HG02885 (cell line): ENCODE measurements around the gene CCDC89.
A peak's percentile ranks its signal among the peaks of the same experiment; 100 is the strongest.

Experiments
- ATAC-seq: cut with Tn5 transposase; IDR thresholded peaks from one replicate; pipeline ENCODE4 v1.9.1; 2021; ENCODE audit warnings: mild to moderate bottlenecking; ENCODE audit not compliant: unreplicated experiment, poor library complexity

The CCDC89 gene

DNA sequence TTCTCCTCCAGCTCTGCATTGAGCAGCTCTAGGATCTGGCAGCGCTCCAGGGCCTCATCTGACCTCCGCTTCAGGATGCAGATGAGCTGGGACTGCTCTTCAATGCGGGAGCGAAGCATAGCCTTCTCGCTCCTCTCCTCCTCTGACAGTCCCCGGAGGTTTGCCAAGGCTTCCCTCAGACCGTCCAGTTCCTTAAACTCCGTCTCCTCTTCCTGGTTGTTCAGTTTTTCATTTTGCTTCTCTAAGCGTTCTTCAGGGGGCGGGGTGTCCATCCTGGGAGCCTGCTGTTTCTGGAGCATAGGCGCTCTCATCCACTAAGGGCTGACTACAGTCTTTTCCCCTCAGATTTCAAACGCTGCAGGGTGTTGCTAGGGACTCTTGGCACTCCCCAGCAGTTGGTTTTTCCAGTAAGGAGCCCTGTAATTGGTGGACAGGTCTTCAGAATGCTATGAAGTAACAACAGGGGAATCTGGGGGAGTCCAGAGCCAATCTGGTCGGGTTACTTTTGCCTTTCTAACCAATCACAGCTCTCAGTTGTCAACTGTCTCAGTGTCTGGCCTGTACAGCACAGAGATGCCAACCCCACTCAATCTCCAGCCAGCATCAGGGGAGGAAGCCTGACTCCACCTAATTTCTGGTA, at the start of gene CCDC89:
Gene CCDC89 (minus strand): TSS at position 376 of the 640 bp plus-strand sequence. CDS start 65 bp downstream, at position 311.
- ATAC-seq: no peak

DNA sequence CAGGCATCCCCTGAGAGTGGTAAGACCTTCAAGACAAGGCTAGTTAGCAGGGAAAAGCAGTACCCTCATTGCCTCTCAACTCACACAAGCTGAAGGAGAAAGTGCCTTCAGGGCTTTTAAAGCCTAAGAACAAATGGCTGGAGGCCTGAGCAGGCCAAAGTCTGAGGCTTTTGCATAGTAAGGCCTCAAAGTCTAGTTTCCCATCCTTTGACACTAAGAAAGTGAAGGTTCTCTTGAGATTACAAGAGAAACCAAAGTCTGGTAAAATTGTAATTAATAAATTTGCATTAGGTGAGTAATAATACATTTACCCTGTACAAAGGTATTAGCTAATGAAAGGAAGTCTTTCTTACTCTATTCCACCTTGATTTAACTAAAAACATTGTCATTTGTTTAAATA, 47.0 kb upstream of the CCDC89 start:
- no peak for ATAC-seq

DNA sequence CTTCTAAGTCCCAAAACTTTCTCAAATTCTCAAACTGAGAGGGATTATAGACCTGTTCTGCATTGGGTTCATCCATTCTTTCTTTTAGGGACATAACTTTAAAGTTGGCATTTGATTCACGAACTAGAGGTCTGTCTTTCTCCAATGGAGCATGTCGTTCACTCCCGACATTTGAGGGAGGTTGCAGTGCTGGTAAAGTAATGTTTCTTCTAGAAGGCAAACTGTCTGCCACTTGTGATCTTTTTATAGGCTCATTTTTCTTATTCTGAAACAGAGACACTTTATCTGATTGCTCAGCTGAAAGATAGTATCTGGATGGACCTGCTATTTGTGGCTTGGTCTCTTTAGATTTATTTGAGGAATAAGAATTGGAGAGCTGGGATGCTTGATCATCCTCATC, 40.4 kb upstream of the CCDC89 start:
- no peak for ATAC-seq

DNA sequence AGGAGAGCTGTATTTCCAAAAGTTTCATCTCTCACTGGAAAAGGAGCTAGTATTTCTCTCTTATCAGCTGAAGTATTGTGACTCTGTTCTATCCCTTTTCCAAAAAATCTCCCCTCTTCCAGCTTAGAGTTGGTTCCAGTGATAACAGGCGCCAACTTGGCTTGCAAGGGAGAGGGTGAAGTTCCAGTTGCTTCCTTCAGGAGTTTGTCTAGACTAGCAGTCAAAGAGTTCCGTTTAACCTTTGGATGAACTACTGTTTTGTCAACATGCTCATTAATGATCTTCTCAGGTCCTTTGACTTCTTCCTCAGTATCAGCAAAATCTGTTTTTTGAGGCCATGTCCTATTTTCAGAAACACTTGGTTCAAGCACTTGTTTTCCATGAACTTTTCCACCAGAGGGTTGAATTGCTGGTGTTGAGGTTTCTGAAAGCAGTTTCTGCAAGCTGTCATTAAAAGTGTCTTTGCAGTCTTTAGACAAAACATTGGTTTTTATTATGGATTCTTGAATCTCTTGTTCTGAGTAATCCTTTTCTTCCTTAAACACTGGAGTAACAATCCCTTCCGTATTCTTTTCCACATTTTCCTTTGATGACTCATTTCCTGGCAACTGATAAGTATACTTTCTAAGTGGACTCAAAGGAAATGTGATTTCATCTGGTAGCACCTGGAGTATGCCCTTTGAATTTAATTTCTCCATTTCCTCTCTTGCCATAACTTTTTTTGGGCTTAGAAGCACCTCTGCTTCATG, 39.7 kb upstream of the CCDC89 start:
- ATAC-seq: no peak

DNA sequence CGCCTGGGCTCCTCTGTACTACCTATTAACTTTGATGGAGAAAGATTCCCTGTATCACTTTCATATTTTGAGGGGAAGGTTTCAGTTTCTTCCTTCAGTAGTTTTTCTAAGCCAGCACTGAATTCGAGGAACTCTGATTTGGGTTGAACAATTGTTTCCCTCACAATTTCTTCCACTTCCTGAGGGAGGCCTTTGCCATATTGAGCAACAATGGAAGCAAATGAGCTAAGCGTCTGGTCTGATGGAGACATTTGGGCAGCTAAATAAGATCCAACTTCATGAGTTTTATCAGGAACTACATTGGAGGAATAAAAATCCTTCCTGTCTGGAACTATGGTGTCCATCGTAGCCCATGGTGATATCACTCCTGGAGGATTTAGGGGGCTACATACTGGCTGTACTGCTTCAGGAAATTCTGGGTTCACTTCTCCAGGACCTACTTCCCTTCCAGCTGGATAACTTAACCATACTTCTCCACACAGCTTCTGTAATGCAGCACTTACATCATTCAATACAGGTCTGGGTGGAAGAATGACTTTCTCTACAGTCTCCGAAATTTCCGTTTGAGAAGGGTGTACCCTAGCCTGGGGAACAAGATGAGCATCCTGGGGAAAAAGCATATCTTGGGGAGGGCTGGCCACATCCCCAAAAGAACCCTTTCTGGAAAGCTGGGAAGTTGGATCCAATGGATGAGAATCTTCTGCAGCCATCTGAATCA, 38.9 kb upstream of the CCDC89 start:
- ATAC-seq: no peak

DNA sequence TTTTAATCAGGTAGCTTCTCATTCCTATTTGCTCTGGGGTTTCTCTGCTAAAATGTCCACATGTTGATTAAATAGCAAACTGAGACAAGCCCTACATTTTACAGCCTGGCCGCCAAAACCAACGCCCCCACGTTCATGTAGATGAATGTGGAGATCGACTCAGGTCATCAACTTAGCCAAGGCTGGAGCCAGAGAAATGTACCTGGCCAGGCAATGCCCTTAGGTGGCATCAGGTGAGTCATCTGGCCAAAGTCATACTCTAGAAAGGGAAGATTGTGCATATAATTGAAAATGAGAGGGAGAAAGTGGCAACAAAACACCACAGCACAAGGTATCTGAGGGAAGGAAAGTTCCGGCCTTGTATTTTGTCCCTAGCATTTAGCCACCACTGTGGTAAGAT, 37.1 kb upstream of the CCDC89 start:
- no peak for ATAC-seq

DNA sequence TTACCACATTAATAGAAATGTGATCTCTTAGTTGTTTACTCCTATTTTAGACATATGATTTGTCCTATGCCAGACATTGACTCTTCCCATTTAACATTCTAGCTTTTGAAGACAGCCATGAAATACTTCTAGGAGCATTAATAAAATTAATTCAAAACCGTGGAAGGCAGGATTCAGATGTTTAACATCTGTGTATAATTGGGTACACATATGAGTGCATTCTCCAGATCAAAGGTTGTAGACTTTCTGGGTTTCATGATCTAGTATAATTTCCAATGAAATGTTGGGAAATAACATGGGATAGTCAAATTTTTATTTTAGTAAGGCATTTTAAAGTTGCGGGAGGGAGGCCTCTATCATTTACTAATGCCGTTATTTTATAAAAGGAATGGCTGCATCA, 35.2 kb upstream of the CCDC89 start:
- ATAC-seq: no peak

DNA sequence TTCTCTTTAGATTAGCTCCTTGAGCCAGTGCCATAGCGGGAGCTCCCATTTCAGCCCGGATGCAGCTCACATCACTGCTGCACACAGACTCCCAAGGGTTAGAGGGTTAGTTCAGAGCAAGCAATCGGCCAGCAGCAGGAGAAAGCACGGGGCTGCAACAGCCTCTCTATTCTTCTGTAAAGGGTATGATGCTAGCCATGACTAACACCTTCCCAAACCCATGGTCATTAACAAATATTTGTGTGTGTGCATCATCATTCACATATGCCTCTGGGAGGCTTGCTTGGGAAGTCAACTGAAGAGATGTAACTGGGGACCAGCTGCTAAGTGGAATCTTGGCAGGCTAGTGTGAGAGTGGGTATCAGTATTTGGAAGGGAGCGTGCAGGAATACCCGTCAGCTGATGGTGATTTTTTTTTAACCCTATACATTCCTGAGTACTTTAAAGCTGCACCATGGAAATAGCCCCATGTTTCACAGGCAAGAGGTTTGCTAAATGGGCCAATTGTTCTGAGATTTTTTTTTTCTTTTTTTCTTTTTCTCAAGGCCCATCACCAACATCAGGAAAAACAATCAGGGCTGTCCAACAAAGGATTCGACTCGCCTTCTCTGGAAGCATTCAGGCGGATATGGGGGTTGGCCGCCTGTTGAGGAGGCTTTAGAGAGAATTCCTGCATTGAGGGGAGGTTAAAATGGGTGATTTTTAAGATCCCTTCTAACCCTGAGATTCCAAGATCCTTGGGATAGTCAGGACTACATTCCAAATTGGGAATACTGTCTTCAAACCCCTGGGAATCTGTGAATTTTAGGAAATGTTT, 33.2 kb upstream of the CCDC89 start:
- ATAC-seq: no peak

DNA sequence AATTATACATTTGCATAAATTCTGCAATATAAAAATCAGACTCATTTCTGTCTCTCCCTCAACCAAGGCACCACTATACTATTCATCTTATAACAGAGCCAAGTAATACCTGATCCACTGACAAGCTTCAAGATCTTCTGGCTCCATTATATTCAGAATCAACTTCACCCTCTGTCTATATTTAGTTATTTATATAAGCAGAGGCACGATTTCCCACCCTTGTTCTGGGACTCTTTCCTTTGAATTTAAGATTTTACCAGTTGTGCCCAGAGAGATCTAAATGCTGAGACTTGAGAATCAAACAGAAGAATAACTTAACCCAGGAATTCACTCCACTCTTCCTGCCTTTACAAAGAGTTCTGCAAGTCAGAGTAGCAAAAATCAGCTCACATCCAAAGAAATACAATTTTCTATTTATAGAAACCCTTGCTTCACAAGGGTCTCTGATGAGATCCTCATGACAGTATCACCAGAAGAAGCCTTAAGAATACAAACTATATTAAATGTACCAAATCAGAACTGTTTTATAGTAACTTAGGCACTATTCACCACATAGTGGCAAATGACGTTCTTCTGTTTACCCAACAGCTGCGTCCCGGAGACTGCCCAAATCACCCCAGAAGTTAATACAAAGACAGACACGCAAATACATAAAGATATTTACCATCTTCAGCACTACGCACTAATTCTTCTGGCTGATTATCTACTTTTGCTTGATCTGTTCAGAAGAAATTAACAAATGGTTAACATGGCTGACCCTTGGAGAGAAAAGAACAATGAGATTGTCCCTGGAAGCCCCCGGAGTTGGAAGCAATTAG, 32.3 kb upstream of the CCDC89 start:
- ATAC-seq: no peak

DNA sequence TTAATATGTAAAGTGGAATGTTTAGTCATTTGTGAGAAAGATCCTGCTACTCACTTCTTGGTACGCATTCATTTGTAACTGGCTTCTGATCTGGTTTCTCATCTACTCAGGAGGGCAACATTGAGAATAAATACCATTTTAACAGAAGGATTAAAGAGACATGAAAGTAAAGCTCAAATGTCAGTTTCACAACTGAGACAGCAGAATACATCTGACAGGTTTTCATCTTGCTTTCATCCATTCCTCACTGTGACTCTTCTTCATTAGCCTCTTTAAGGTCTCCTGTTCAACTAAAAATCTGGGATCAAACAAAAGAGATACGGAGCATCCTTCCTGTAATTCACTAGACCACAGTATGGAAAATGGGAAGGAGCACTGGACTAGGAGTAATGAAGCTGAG, 31.4 kb upstream of the CCDC89 start:
- no peak for ATAC-seq

DNA sequence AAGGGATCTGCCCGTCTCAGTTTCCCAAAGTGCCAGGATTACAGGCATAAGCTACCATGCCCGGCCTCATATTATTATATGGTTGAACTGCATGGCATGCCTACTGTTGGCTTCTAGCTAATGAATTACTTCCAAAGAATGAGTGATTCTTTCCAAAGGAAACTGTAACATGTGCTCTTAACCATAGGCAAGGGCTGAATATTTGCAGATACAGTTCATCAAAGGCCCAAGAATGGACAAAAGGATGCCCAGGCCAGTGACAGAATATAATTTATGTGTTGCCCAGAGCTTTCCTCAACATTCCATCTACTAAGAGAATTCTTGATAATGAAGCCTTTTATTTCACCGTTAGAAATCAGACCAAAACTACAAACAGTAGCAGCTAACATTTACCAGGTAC, 27.0 kb upstream of the CCDC89 start:
- ATAC-seq: no peak

DNA sequence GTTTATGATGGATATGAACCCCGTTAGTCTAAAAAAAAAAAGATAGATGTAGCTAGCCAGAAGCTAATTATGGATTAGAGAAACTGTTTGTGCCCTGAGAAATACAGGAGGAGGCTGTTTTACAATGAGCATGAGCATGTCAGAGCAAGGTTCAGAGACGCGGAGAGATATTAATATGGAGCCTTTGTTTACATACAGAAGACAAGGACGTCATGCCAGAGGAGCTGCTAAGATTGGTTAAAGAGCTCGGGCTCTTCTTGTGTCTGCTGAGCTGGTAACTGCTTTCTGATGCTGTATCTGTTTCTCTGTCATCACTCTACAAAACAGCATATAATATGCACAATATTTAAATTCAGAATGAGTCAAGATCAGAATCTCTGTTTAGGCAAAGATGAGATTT, 24.9 kb upstream of the CCDC89 start:
- no peak for ATAC-seq

DNA sequence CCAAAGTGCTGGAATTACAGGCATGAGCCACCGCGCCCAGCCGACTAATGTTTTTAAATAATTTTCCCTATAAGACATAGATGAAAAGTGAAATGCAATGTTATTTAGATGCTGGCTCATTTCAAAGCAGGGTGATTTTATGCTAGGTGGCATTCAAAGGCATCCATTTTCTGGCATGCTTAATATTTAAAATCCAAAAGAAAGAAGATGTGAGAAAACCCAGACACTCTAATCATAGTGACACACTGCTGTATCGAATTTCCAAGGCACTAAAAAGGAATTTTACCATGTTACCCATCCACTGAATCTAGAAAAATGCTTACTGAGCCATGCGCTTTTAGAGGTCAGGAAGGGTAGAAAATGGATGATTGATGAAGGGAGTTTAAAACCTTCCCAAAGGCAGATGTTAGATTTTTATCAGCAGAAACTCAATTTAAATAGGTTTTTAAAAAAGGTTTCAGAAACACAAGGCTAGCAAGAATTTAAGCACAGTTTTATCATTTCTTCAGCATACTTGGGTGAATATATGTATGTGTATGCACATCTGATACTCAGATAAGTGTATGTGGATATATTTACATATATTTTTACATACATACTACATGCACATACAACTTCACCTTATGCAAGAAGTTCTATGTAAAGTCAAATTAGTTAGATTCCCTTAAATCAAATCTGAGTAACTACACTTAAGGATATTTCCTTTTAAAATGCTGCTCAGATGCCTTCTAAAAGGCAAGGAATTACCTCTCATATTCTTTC, 24.1 kb upstream of the CCDC89 start:
- no peak for ATAC-seq

DNA sequence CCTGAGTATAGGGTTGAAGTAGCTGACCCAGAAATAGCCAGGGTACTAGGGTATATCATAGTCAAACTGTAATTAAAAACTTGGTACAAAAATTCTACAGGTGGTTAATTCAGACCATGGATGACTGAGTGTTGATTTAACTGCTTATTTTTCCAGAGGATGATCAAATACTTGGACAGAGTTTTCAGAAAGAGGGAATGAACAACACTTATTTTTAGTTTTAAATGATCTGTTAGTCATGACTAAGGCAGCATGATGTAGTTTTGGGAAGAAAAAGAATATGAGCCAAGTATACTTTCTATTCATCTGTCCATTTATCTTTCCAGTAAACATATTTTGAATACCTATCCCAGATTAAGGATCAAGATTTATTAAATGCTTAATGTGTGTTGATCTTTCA, 19.8 kb upstream of the CCDC89 start:
- ATAC-seq: no peak

DNA sequence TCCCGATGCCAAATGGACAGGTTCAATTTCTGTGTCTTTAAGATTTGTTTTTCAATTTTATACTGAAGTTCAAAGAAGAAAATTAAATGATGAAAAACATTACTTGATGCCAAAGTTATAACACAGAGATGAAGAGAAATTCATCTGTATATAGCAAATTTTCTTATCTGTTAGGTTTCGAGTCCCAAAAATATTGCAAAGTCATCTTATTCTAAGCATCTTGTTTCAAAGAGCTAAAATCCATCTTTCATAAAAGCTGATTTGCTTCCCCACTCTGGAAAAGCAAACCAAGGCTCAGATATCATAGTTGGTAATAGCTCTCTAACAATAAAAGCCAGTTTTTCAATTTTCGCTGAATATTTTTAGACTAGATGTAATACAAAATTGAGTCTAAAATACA, 19.0 kb upstream of the CCDC89 start:
- ATAC-seq: no peak

DNA sequence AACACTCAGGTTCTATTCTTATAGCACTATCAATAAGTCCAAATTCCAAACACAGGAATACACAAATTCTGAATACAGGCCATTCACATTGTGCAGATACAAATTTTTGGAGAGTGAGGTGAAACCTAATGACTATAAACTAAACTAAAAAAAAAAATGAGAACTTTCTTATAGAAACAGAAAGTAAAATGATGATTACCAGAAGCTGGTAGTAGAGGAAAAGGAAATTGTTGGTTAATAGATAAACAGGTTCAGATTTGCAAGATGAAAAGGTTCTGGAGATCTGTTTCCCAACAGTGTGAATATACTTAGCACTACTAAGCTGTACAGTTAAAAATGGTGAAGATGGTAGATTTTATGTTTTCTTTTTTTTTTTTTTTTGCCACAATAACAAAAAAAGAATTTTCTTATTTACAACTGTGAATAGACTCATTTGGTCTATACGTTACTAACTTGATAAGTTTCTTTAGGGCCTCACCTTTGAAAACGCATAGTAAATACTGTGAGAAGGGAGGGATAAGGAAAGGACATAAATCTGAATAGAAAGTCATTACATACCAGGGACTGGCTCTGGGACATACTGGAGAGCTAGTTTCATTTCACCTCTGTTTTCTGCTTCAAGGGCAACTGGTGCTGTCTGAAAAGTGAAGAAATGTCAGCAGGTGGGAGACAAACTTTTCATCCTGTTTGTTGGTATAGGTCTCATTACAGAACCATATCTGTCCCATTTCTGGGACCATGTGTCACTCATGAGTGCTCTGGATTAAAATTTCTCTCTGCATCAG, 14.2 kb upstream of the CCDC89 start:
- ATAC-seq: peak; percentile 89

DNA sequence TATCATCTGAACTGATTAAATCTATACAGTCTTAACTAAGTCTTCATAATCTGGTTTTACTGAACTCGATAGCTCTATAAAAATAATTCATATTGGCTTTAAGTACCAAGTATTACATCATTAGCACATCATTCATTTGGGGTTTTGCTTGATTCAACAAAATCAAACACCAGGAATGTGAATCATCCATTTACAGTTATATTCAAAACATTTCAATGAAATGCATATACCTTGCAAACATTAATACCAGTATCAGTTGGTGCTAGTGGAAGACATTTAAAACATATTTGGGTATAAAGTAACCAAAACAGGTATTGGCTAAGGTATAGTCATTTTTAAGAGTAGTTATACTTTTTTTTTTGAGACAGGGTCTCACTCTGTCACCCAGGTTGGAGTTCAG, 12.2 kb upstream of the CCDC89 start:
- no peak for ATAC-seq

DNA sequence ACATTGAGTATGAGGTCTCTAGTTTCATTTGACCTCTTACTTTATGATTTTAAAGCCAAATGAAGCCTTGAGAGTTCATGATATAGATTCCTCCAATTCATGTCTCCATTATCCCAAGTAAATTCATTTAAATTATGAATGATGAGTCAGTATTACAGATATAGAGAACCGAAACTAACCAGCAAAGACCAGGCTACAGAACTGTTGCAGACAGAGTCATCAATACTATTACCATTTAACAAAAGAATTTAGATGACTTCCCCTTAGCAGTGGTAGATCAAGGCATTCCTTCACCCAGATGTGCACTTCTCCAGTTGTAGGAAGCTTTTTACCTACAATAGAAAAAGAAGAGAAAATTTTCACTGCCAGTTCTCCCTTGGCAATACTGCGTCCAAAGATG, 11.8 kb upstream of the CCDC89 start:
- no peak for ATAC-seq
